ENCODE measurements around the gene PHKA1. TPM values are rescaled to one million over a fixed set of nuclear protein-coding genes. Genes with fewer than 3 reads are reported as not detected.
"Not testable (repeated sequence)": the region's sequence is repeated elsewhere in the genome, so short reads cannot be mapped to it uniquely, and the experiment has no call there.

Gene PHKA1
- total RNA-seq (2014; rRNA removed; shearing (Covaris generic)): 0.09 TPM in 1 of 2 replicates, not detected in the other
- total RNA-seq (2022): not detected in 2 replicates
- Bru-seq, nascent RNA: percentile 11 among the genes with signal in this experiment
- BruChase-seq, experiment 1, labeled RNA remaining after a 6-hour chase: percentile 6 among the genes with signal in this experiment
- BruChase-seq, experiment 2, labeled RNA remaining after a 2-hour chase: percentile 7 among the genes with signal in this experiment
- long read RNA-seq: 0 reads

DNA sequence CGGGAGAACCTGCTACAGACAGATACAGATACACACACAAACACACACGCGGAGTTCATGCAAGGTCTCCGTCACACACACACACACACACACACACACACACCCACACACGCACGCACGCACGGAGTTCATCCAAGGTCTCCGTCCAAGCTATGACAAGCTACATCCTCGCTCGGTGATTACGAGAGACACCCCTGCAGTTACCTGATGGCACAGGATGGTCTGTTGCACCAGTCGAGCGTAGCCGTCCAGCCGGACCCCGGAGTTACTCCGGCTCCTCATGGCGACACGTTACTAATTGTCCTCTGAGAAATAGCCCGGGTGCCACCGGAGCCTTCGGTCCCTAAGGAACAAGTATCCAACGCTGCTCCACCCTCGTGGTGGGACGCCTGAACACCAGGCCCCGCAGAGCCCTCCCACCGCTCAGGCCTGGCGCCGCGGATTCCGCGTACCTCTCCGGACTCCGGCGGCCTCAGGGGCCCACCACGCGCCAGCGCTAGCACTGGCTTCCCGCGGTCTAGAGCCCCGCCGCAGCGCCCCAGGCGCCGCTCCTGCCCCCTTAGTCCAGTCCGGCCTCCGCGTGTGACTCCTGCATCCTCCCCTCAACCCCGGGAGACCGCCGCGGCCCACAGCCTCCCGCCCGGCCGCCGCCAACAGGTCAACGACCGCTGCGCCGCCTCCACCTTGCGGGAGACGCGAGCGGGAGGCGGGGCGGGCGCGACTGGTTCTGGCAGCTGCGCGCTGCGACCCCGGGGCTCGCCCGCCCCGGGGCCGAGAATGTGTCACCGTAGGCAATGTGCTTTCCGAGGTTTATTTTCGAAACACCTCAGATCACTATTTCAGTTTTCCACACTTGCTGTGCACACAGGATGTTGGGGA is at the start of gene PHKA1:
Gene PHKA1, minus strand, starts transcription at position 708 of the 879 bp plus-strand sequence. Its CDS starts 426 bp downstream, at position 282.
- H3K9me2 ChIP-seq (ENCODE audit: insufficient read depth, low read length); H3K4me3 ChIP-seq (ENCODE audit: low read depth, low read length, poor library complexity, severe bottlenecking); H3K79me2 ChIP-seq (ENCODE audit: insufficient read depth, low read depth, low read length); H3K9me3 ChIP-seq (ENCODE audit: low read length); H3K36me3 ChIP-seq (ENCODE audit: insufficient read depth, low read length); BruUV-seq (replicated peaks); intact Hi-C loops (cut with micrococcal nuclease; ENCODE audit: unreplicated experiment); POLR2A ChIA-PET; H3K4me1 ChIP-seq (ENCODE audit: insufficient read depth, low read length, poor library complexity, severe bottlenecking); H2AFZ ChIP-seq (ENCODE audit: low read length); H3K4me2 ChIP-seq (ENCODE audit: low read length); H3K27ac ChIP-seq (ENCODE audit: low read depth, low read length, poor library complexity, severe bottlenecking); DNase-seq (ENCODE audit: low spot score); H4K20me1 ChIP-seq (ENCODE audit: insufficient read depth, low read length); CTCF ChIA-PET (ENCODE audit: unreplicated experiment): not testable (repeated sequence)

DNA sequence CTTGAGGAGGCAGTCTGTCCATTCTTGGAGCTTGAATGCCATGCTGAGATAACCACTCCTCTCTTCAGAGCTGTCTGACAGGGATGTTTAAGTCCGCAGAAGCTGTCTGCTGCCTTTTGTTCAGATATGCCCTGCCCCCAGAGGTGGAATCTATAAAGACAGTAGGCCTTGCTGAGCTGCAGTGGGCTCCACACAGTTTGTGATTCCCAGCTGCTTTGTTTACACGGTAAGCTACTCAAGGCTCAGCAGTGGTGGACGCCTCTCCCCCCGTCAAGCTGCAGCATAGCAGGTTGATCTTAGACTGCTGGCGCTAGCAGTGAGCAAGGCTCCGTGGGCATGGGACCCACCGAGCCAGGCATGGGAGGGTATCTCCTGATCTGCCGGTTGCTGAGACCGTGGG is 46.3 kb upstream of the PHKA1 start:
- H3K4me2 ChIP-seq (ENCODE audit: low read length); intact Hi-C loops (cut with micrococcal nuclease; ENCODE audit: unreplicated experiment); H3K4me3 ChIP-seq (ENCODE audit: low read depth, low read length, poor library complexity, severe bottlenecking); H4K20me1 ChIP-seq (ENCODE audit: insufficient read depth, low read length); DNase-seq (ENCODE audit: low spot score); BruUV-seq (replicated peaks); POLR2A ChIA-PET; H3K4me1 ChIP-seq (ENCODE audit: insufficient read depth, low read length, poor library complexity, severe bottlenecking); H3K9me2 ChIP-seq (ENCODE audit: insufficient read depth, low read length); H3K9me3 ChIP-seq (ENCODE audit: low read length); H3K79me2 ChIP-seq (ENCODE audit: insufficient read depth, low read depth, low read length); H3K36me3 ChIP-seq (ENCODE audit: insufficient read depth, low read length); H2AFZ ChIP-seq (ENCODE audit: low read length); H3K27ac ChIP-seq (ENCODE audit: low read depth, low read length, poor library complexity, severe bottlenecking); CTCF ChIA-PET (ENCODE audit: unreplicated experiment): not testable (repeated sequence)

GRCh38 chrX:72748545-72748944 is 34.4 kb upstream of the PHKA1 start:
- H3K4me2 ChIP-seq (ENCODE audit: low read length); H2AFZ ChIP-seq (ENCODE audit: low read length); CTCF ChIA-PET (ENCODE audit: unreplicated experiment); H3K36me3 ChIP-seq (ENCODE audit: insufficient read depth, low read length); BruUV-seq (replicated peaks); POLR2A ChIA-PET; H3K4me3 ChIP-seq (ENCODE audit: low read depth, low read length, poor library complexity, severe bottlenecking); H3K27ac ChIP-seq (ENCODE audit: low read depth, low read length, poor library complexity, severe bottlenecking); H3K79me2 ChIP-seq (ENCODE audit: insufficient read depth, low read depth, low read length); H3K4me1 ChIP-seq (ENCODE audit: insufficient read depth, low read length, poor library complexity, severe bottlenecking); H3K9me3 ChIP-seq (ENCODE audit: low read length); H3K9me2 ChIP-seq (ENCODE audit: insufficient read depth, low read length); H4K20me1 ChIP-seq (ENCODE audit: insufficient read depth, low read length); intact Hi-C loops (cut with micrococcal nuclease; ENCODE audit: unreplicated experiment); DNase-seq (ENCODE audit: low spot score): not testable (repeated sequence)

- POLR2A ChIA-PET; H3K4me2 ChIP-seq (ENCODE audit: low read length); BruUV-seq (replicated peaks); H3K4me3 ChIP-seq (ENCODE audit: low read depth, low read length, poor library complexity, severe bottlenecking); H3K79me2 ChIP-seq (ENCODE audit: insufficient read depth, low read depth, low read length); DNase-seq (ENCODE audit: low spot score); H3K36me3 ChIP-seq (ENCODE audit: insufficient read depth, low read length); intact Hi-C loops (cut with micrococcal nuclease; ENCODE audit: unreplicated experiment); CTCF ChIA-PET (ENCODE audit: unreplicated experiment); H3K9me3 ChIP-seq (ENCODE audit: low read length); H4K20me1 ChIP-seq (ENCODE audit: insufficient read depth, low read length); H3K27ac ChIP-seq (ENCODE audit: low read depth, low read length, poor library complexity, severe bottlenecking); H3K9me2 ChIP-seq (ENCODE audit: insufficient read depth, low read length); H3K4me1 ChIP-seq (ENCODE audit: insufficient read depth, low read length, poor library complexity, severe bottlenecking); H2AFZ ChIP-seq (ENCODE audit: low read length): not testable (repeated sequence)
Measured at GRCh38 chrX:72745546-72745945, 31.4 kb upstream of the PHKA1 start.
